WTC11 (cell line): ENCODE results near the gene NCKIPSD.

Experiments
- CBFB ChIP-seq: sonication (generic); formaldehyde crosslinking; IDR thresholded peaks from 2 replicates; pipeline ENCODE4 v1.8.1; 2022; ENCODE audit warnings: mild to moderate bottlenecking, low read depth, missing genetic modification reagents
- CTCF ChIP-seq: fragments of 200-600 bp; IDR thresholded peaks from 2 replicates; pipeline ENCODE4 v1.8.0; 2022; ENCODE audit warnings: antibody characterized with exemption
- HMGXB4 ChIP-seq: sonication (generic); formaldehyde crosslinking; IDR thresholded peaks from 2 replicates; pipeline ENCODE4 v1.8.1; 2023; ENCODE audit warnings: mild to moderate bottlenecking, moderate library complexity, missing genetic modification reagents
- JUN ChIP-seq: sonication (generic); formaldehyde crosslinking; IDR thresholded peaks from 2 replicates; pipeline ENCODE4 v1.8.0; 2023; ENCODE audit warnings: mild to moderate bottlenecking, missing genetic modification reagents
- SP1 ChIP-seq: sonication (generic); formaldehyde crosslinking; conservative IDR thresholded peaks from 2 replicates; pipeline ENCODE4 v1.8.1; 2022; ENCODE audit warnings: missing genetic modification reagents
- USF2 ChIP-seq: sonication (generic); formaldehyde crosslinking; IDR thresholded peaks from 2 replicates; pipeline ENCODE4 v1.8.1; 2023; ENCODE audit warnings: mild to moderate bottlenecking, missing genetic modification reagents, moderate library complexity
- TF ChIP-seq, protein P1 (sequence below): sonication (generic); formaldehyde crosslinking; IDR thresholded peaks from 2 replicates; pipeline ENCODE4 v1.8.1; 2022; ENCODE audit warnings: low read depth, missing genetic modification reagents, borderline replicate concordance
- TF ChIP-seq, protein P2 (sequence below): sonication (generic); formaldehyde crosslinking; IDR thresholded peaks from 2 replicates; pipeline ENCODE4 v1.8.0; 2022; ENCODE audit warnings: mild to moderate bottlenecking, missing genetic modification reagents
- TF ChIP-seq, protein P3 (sequence below): sonication (generic); formaldehyde crosslinking; IDR thresholded peaks from 2 replicates; pipeline ENCODE4 v1.8.1; 2023; ENCODE audit warnings: mild to moderate bottlenecking, missing genetic modification reagents

DNA sequence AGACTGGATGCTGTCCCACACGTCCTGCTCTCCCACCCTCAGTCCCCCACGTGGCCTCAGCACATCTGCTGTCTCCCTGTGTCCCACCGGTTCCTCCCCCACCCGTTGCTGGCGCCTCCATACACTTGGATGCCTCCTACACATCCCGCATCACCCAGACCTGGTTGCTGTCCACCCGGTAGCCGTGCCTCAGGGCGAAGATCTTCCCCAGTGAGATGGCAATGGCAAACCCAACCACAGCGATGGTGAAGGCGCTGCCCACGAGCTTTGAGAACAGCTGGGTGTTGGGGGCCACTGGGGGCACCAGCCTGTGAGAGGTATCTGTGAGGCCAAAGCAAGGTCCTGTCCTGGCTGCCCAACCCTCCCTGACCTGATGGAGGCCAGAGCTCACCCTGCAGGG, 54.9 kb downstream of the NCKIPSD start:
- TF ChIP-seq CTCF (no peak), JUN (CRISPR knock-in tag) (no peak), USF2 (CRISPR knock-in tag) (no peak), CBFB (CRISPR knock-in tag) (no peak), SP1 (CRISPR knock-in tag) (no peak), HMGXB4 (CRISPR knock-in tag) (no peak)
- TF ChIP-seq, protein P1, sequence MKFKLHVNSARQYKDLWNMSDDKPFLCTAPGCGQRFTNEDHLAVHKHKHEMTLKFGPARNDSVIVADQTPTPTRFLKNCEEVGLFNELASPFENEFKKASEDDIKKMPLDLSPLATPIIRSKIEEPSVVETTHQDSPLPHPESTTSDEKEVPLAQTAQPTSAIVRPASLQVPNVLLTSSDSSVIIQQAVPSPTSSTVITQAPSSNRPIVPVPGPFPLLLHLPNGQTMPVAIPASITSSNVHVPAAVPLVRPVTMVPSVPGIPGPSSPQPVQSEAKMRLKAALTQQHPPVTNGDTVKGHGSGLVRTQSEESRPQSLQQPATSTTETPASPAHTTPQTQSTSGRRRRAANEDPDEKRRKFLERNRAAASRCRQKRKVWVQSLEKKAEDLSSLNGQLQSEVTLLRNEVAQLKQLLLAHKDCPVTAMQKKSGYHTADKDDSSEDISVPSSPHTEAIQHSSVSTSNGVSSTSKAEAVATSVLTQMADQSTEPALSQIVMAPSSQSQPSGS = no peak
- TF ChIP-seq, protein P2, sequence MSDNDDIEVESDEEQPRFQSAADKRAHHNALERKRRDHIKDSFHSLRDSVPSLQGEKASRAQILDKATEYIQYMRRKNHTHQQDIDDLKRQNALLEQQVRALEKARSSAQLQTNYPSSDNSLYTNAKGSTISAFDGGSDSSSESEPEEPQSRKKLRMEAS (CRISPR knock-in tag) = no peak
- TF ChIP-seq, protein P3, sequence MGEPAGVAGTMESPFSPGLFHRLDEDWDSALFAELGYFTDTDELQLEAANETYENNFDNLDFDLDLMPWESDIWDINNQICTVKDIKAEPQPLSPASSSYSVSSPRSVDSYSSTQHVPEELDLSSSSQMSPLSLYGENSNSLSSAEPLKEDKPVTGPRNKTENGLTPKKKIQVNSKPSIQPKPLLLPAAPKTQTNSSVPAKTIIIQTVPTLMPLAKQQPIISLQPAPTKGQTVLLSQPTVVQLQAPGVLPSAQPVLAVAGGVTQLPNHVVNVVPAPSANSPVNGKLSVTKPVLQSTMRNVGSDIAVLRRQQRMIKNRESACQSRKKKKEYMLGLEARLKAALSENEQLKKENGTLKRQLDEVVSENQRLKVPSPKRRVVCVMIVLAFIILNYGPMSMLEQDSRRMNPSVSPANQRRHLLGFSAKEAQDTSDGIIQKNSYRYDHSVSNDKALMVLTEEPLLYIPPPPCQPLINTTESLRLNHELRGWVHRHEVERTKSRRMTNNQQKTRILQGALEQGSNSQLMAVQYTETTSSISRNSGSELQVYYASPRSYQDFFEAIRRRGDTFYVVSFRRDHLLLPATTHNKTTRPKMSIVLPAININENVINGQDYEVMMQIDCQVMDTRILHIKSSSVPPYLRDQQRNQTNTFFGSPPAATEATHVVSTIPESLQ (CRISPR knock-in tag) = no peak
